ENCODE data around the gene WNT9B.
"Not testable (repeated sequence)": the region's sequence is repeated elsewhere in the genome, so short reads cannot be mapped to it uniquely, and the experiment has no call there.

The WNT9B gene

DNA sequence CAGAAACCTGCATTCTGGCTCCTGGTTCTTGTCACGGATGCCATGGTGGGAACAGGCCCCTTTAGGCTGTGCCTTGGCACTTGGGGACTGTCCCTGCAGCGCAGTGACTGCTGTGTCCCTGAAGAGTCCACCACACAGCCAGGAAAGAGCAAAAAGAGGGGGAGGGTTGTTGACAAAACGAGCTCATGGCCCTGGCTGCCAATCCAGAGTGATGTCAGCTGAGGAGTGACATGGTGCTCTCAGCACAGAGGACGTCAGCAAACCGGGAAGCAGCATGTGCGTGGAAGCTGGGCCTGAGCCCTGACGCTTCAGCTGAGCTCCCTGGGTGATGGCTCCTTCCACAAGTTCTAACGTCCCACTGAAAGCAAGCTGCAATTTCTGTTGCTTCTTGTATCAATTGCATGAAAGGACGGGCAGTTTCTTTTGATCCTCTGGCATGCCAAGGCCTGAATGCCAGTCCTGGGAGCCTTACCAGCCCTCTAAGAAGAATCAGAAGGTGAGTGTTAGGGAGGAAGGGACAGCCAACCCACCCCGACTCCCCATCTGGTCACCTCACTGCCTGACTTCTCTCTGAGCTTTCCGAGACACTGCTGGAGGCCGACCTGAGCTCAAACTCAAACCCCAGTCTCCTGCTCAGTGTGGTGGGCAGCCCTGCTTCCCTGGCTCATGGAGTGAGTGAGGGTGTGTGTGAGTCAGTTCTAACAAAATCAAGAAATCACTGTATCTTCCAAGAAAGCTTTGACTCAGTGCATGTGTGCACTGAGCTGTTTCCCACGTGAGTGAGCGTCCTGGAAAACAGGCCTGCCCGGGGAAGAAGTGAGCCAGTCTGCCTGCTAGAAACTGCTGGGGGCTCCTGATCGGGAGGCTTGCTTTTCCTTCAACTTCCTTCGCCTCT lies 18.2 kb upstream of the WNT9B start:
- peak; percentile 58 for DNase-seq (ENCODE audit: low read depth)
- TF ChIP-seq, protein P1, sequence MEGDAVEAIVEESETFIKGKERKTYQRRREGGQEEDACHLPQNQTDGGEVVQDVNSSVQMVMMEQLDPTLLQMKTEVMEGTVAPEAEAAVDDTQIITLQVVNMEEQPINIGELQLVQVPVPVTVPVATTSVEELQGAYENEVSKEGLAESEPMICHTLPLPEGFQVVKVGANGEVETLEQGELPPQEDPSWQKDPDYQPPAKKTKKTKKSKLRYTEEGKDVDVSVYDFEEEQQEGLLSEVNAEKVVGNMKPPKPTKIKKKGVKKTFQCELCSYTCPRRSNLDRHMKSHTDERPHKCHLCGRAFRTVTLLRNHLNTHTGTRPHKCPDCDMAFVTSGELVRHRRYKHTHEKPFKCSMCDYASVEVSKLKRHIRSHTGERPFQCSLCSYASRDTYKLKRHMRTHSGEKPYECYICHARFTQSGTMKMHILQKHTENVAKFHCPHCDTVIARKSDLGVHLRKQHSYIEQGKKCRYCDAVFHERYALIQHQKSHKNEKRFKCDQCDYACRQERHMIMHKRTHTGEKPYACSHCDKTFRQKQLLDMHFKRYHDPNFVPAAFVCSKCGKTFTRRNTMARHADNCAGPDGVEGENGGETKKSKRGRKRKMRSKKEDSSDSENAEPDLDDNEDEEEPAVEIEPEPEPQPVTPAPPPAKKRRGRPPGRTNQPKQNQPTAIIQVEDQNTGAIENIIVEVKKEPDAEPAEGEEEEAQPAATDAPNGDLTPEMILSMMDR (IDR thresholded peaks at IDR 0.05; ENCODE audit: insufficient read depth, low read depth, low read length, missing control alignments): no peak
- no peak overlapping the region for H3K4me3 ChIP-seq (ENCODE audit: low read length)

DNA sequence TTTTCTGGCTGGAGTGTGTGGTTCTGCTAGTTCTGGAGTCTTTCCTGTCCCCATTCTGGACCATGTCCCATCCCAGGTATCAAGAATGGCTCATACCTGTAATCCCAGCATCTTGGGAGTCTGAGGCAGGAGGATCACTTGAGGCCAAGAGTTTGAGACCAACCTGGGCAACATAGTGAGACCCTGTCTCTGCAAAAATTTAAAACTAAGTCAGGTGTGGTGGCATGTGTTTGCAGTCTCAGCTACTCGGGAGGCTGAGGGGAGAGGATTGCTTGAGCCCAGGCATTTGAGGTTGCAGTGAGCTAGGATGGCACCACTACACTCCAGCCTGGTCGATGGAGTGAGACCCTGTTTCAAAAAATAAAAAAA lies 17.6 kb upstream of the WNT9B start:
- H3K4me3 ChIP-seq (ENCODE audit: low read length): no peak overlapping the region
- DNase-seq (ENCODE audit: low read depth): no peak
- TF ChIP-seq, protein P1 (IDR thresholded peaks at IDR 0.05; ENCODE audit: insufficient read depth, low read depth, low read length, missing control alignments): no peak

DNA sequence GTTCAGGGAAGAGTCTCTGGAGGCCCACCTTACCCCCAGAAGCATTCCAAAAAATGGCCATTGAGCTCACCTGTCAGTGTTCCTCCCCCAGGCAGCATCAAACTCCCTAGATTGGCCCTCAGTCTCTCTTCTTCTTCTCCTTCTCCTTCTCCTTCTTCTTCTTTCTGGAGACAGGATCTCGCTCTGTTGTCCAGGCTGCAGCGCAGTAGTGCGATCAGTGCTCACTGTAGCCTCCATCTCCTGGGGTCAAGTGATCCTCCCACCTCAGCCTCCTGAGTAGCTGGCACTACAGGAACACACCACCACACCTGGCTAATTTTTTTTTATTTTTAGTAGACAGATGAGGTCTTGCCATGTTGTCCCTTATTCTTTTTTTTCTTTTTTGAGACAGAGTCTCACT lies 16.5 kb upstream of the WNT9B start:
- TF ChIP-seq, protein P1 (IDR thresholded peaks at IDR 0.05; ENCODE audit: insufficient read depth, low read depth, low read length, missing control alignments): no peak

DNA sequence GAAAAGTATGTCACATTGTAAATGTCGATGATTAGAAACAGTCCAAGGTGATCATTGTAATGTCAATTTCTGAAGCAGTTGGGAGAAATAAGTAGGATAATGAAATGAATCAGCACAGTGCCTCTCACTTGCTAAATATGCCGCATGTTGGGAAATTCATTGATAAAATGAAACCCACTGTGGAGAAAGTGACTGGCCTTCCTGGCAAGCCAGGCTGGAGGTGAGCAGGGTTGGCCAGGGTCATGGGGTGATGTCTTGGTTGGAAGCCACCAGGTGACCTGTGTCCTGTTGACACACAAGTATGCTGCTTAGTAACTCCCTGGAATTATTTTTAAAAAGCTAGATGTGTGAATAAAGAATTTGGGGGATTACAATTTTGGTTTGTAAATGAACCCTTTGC lies 14.9 kb upstream of the WNT9B start:
- TF ChIP-seq, protein P1 (IDR thresholded peaks at IDR 0.05; ENCODE audit: insufficient read depth, low read depth, low read length, missing control alignments): no peak
- no peak overlapping the region for H3K4me3 ChIP-seq (ENCODE audit: low read length)
- DNase-seq (ENCODE audit: low read depth): no peak

More for the DNA sequence above, 16.5 kb upstream of the WNT9B start:
- DNase-seq (ENCODE audit: low read depth): no peak
- H3K4me3 ChIP-seq (ENCODE audit: low read length): no peak overlapping the region

DNA sequence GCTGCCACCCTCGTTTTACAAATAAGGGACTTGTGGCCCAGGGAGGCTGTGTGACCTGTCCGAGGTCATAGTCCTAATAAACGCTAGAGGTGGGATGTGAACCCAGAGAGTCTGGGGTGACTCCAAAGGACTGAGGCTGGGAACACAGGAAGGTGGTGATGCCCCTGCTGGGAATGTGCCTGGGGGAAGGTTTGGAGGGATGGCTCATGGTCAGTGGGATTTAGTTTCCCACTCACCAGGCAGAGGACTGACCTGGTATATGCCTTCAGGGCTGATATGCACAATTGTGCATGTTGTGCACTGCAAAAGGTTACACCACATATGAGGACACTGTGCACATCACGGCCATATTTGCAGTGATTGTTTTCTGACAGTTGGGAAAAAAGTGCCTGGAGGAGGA lies 13.9 kb upstream of the WNT9B start:
- TF ChIP-seq, protein P1 (IDR thresholded peaks at IDR 0.05; ENCODE audit: insufficient read depth, low read depth, low read length, missing control alignments): no peak
- DNase-seq (ENCODE audit: low read depth): no peak
- no peak overlapping the region for H3K4me3 ChIP-seq (ENCODE audit: low read length)

DNA sequence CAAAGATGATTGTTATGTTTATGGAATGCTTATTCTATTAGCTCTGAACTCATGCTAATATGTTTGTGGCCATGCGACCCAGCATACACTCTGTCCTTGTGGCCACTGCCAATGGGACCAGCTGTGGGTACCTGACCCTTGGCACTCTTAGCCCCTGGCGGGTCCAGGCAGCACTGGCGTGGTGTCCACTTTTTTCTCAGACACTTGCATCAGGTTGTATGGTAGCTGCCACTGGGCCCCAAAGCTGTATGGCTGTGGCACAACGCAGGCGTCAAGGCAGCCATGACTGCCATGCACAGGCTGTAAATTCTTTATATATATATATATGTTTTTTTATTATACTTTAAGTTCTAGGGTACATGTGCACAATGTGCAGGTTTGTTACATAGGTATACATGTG lies 12.2 kb upstream of the WNT9B start:
- TF ChIP-seq, protein P1 (IDR thresholded peaks at IDR 0.05; ENCODE audit: insufficient read depth, low read depth, low read length, missing control alignments): no peak
- no peak overlapping the region for H3K4me3 ChIP-seq (ENCODE audit: low read length)
- no peak for DNase-seq (ENCODE audit: low read depth)

DNA sequence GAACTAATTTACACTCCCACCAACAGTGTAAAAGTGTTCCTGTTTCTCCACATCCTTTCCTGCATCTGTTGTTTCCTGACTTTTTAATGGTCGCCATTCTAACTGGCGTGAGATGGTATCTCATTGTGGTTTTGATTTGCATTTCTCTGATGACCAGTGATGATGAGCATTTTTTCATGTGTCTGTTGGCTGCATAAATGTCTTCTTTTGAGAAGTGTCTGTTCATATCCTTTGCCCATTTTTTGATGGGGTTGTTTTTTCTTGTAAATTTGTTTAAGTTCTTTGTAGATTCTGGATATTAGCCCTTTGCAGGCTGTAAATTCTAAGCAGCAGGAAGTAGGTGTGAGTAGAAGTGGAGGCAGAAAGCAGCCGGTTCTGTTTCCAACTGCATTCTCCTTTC lies 10.8 kb upstream of the WNT9B start:
- H3K4me3 ChIP-seq (ENCODE audit: low read length); DNase-seq (ENCODE audit: low read depth): not testable (repeated sequence)
